GM21825 (cell line): ENCODE measurements around the gene POPDC2.

Source experiments
- ATAC-seq: cut with Tn5 transposase; IDR thresholded peaks from one replicate; pipeline ENCODE4 v1.9.1; 2021; ENCODE audit warnings: mild to moderate bottlenecking, moderate library complexity; ENCODE audit not compliant: unreplicated experiment

POPDC2 gene

GRCh38 chr3:119641416-119641815 is 19.0 kb downstream of the POPDC2 start:
- no peak for ATAC-seq

DNA sequence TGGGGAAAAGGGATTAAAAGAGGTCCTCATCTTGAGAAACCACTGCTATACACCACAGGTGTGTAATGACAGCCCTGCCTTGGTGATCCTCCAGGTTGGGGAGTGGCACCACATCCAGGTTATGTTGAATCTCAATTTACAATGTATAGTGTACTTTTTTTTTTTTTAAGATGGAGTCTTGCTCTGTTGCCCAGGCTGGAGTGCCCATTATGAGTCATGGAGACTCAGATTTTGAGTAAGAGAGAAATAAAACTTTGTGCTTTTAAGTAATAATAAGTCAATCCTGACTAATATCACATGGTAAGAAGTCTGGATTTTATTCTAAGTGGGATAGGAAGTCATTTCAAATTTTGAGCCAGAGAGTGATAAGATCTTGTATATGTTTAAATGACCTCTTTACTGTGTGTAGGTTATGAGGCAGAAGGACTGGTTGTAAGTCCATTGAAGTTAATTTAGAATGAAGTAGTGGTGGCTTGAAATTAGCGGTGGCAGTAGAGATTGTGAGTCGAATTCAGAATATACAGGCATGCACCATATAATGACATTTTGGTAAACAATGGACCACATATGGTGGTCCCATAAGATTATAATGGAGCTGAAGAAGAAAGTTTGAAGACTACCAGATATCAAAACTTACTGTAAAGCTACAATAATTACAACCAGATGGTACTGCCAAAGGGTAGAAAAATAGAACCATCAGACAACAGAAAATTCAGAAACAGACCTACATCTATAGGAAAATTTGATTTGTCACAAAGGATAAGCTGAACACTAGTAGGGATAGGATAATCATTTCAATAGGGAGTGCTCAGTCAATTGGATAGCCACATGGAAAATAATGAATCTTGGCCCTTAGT is 20.7 kb downstream of the POPDC2 start:
- no peak for ATAC-seq

DNA sequence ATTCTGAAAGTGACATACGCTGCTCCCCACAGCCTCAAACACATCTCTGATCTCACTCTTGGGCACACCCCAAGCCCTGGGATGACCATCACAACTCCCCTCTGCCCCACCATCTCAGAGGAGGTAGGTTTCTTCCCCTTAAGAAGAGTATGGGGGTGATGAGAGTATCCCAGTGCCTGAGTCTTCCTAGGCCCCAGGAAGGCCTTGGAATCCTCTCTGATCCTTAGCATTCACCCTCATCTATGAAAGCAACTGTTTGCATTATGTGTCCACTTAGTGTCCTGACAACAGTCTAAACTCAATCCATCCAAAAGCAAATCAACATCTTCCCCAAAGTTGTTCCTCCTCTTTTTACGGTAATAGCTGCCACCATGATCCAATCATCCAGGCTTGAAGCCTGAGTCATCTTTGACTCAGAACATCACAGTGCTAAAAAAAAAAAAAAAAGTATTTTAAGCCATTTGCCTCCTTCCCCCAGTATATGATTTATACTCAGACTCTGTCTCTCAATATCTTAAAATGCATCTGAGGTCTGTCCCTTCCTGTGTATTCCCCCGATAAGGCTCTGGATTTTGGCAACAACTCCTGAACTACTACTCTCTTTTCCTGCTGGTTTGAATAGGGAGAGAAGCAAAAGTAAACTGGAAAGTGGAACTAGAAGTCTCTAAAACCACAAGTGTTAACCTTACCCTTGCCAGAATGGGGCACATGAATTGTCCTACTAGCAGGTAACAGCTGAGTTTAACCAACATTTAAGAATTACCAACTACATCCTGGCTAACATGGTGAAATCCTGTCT is 22.5 kb downstream of the POPDC2 start:
- peak; percentile 32 for ATAC-seq

DNA sequence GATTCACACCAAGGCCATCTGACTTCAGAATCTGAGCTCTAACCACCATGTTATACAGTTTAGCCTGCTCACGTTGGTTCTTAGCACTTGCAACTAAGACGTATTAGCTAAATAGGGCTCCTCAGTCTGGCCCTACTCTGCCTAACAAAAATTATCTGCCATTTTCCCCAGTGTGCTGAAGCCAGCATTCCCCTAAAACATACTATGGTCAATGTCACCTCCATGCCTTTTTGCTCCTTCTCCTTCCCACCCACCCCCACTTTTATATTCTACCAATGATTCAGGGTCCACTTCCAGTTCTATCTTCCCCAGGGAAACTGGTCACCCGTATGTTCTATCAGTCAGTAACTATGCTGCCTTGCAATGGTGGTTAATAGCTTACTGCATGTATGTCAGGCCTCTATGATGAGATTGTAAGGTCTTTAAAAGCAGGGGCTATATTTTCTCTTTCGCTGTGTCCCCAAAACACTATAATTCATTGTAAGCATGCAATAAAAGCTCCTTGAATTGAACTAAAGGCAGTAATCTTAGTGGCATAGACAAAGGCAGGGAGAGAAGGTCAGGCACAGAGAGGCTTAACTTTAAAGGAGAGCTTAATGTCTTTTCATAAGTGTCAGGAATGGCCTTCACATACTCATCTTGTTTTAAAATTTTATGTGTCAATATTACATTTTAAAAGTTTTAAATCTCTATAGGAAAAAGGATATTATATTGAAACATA is 23.3 kb downstream of the POPDC2 start:
- no peak for ATAC-seq

GRCh38 chr3:119636249-119636648 is 24.1 kb downstream of the POPDC2 start:
- no peak for ATAC-seq

GRCh38 chr3:119635719-119636118 is 24.7 kb downstream of the POPDC2 start:
- no peak for ATAC-seq

DNA sequence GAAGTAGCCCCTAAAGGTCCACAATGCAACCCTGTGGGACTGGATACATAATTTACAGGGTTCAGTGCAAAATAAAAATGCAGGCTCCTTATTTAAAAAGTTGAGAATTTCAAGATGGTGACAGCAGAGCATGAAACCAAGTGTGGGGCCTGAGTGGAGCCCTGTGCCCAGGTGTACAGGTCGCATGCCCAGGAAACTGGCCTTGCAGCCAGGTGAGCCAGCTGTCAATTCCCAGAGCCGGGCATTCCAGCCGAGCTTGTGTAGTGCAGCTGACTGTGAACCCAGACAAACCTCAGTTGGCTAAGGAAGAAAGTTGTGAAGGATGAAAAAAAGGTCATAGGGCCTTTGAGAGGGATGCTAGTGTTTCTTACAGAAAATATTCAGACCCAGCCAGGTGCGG is 27.6 kb downstream of the POPDC2 start:
- no peak for ATAC-seq

- ATAC-seq: no peak
Measured at GRCh38 chr3:119632216-119632615, 28.2 kb downstream of the POPDC2 start.

DNA sequence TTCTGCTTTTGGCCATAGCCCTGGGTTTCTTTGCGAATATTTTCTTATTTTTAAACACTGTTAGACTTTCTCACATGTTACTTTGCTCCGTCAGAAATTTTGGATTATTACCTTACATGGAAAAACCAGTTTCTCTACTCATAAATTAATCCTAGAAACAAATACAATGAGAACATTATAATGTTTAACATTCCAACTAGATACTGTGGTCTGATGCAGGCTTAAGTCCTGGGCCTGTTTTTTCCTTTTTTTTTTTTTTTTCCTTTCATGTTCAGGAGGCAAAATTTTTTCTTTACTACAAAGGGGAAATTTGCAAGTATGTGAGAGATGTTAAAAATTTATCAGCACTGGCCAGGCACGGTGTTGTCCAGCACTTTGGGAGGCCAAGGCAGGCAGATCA is 28.9 kb downstream of the POPDC2 start:
- ATAC-seq: no peak

- no peak for ATAC-seq
Measured at GRCh38 chr3:119630880-119631329, 29.5 kb downstream of the POPDC2 start.

- ATAC-seq: no peak
Measured at GRCh38 chr3:119630128-119630879, 30.1 kb downstream of the POPDC2 start.

DNA sequence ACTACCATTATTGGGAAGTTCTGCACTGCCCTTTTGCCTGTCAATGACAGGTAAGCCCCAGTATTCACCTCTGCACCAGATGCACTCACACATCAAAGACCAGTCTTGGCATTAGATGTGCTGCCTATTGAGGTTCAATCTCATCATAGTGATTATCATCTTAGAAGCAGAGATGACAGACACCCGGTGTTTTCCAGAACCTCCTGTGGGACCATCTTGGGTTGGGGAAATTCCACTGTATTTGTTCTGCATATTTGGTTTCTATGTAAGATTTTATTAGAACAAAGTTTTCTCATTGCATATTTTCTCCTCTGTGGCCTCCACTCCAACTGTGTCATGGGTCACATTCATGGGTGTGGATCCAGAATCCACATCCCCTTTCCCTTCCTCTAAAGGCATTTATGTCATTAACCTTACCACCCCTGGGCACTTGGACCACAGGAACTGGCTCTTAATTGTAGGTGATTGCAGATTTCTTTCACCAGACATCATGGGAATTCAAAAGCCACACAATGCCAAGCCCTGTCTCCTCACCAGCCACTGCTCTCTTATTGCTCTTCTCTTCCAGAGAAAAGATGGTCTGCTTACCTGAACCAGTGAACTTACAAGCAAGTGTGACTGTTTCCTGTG is 31.5 kb downstream of the POPDC2 start:
- ATAC-seq: peak; percentile 27

DNA sequence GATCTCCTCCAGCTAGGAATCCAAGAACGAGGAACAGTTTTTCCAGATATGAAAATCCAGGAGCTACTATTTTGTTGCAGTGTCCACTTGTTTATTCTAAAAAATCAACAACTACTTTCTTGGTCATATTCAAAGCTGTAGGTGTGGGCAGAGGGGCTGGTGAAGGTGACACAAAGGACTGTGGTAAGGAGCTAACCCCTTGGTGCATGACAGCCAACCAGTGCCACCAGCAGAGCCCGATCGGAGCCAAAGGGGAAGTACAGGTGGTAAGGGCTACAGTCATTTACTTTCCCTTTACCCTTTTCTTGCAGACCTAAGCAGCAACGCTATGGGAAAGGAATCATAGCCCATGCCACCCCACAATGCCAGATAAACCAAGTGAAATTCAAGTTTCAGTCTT is 32.0 kb downstream of the POPDC2 start:
- peak; percentile 66 for ATAC-seq

- ATAC-seq: no peak
Measured at GRCh38 chr3:119627461-119627860, 32.9 kb downstream of the POPDC2 start.

DNA sequence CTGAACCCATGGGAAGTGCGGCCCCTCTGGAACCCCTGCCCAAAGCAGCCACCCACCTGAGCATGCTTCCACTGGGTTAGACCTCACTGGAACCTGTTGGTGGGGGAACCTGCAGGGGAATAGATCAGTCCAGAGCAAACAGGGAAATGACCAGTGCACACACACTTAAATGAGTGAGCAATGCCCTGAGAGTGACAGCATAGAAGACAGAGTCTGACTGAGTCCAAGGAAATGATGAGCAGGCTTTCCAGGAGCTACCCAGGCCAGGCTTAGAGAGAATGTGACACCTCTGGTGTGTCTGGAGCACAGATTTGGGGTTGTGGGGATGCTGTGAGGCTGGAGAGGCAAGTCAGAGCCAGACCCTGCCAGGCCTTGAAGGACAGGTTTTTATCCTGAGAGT is 34.2 kb downstream of the POPDC2 start:
- ATAC-seq: no peak

GRCh38 chr3:119625451-119626153 is 34.8 kb downstream of the POPDC2 start:
- no peak for ATAC-seq

DNA sequence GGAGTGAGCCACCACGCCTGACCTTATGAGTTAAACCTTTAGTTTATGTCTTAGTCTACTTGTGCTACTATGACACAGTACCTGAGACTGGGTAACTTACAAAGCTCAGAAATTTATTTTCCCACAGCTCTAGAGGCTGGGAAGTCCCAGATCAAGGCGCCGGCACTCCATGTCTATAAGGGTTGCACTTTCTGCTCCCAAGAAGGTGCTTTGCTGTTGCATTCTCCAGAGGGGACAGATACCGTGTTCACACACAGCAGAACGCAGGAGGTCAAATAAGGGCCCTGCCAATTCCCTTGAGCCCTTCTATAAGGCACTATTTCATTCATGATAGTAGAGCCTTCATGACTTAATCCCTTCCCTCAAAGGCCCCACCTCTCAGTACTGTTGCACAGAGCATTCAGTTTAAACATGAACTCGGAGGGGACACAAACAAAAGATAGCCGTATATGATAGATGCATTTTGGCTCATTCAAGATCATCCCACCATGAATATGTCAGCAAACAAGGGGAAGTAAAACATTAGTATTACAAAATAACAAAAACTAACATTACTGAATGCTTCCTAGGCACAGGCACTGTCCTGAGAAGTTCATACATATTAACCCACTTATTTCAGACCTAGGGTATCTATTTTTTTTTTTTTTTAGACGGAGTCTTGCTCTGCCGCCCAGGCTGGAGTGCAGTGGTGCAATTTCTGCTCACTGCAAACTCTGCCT is 36.2 kb downstream of the POPDC2 start:
- ATAC-seq: no peak

- ATAC-seq: no peak
Measured at GRCh38 chr3:119620899-119621298, 39.5 kb downstream of the POPDC2 start.

- no peak for ATAC-seq
Measured at GRCh38 chr3:119619094-119619493, 41.3 kb downstream of the POPDC2 start.
